Lower leg skin (tissue), 3 donors: ENCODE measurements around the gene CSGALNACT2.

ENCODE experiments used
- CTCF ChIP-seq, 3 donors: fragments of 450-650 bp; IDR thresholded peaks; one replicate each; pipeline ENCODE4 v1.5.1; 2016; ENCODE audit warnings: antibody characterized with exemption in 3 of 3, mild to moderate bottlenecking in 3 of 3, moderate library complexity in 2 of 3
- POLR2A ChIP-seq, 2 donors: fragments of 450-650 bp; IDR thresholded peaks; one replicate each; pipeline ENCODE4 v1.6.1; 2016 to 2017; ENCODE audit warnings: antibody characterized with exemption in 2 of 2, mild to moderate bottlenecking in 1 of 2, moderate library complexity in 1 of 2

DNA sequence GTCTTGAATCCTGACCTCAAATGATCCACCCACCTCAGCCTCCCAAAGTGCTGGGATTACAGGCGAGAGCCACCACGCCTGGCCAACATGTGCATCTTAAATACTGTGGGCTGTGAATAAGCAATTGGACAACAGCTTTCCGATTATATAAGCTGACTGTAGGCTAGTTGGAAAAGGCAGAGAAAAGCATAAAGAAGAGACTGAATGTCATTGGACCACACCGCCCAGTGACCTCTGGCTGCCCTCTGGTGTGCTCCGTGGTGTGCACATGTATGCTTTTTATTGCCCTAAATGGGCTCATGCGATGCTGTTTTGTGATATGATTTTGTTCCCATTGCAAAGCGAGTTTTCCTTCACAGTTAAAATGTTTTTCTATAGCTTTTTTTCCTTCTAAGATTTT, 15.4 kb upstream of the CSGALNACT2 start:
- TF ChIP-seq CTCF (IDR thresholded peaks at IDR 0.05) (no peak), POLR2A (IDR thresholded peaks at IDR 0.05) (no peak)
